ENCODE measurements around the gene CCSER2.
"Not testable (repeated sequence)": the region's sequence is repeated elsewhere in the genome, so short reads cannot be mapped to it uniquely, and the experiment has no call there.

The CCSER2 gene

GRCh38 chr10:84312816-84313215 is 15.6 kb upstream of the CCSER2 start:
- no peak for DNase-seq

GRCh38 chr10:84314275-84314674 is 14.1 kb upstream of the CCSER2 start:
- no peak for DNase-seq

- DNase-seq: no peak
These were observed 11.2 kb upstream of the CCSER2 start for GRCh38 chr10:84317174-84317573.

GRCh38 chr10:84321902-84322301 is 6.5 kb upstream of the CCSER2 start:
- no peak for DNase-seq

GRCh38 chr10:84323566-84323965 is 4.8 kb upstream of the CCSER2 start:
- DNase-seq: not testable (repeated sequence)

GRCh38 chr10:84326995-84327394 is 1.4 kb upstream of the CCSER2 start:
- not testable (repeated sequence) for DNase-seq

- peak; percentile 37 for DNase-seq
These were observed 815 bp downstream of the CCSER2 start for GRCh38 chr10:84329196-84329611.

GRCh38 chr10:84329986-84330651 is 1.7 kb downstream of the CCSER2 start:
- DNase-seq: no peak

GRCh38 chr10:84331091-84331490 is 2.7 kb downstream of the CCSER2 start:
- peak; percentile 29 for DNase-seq

GRCh38 chr10:84333864-84334451 is 5.6 kb downstream of the CCSER2 start:
- DNase-seq: no peak

GRCh38 chr10:84334811-84335210 is 6.4 kb downstream of the CCSER2 start:
- DNase-seq: no peak

GRCh38 chr10:84335516-84335915 is 7.1 kb downstream of the CCSER2 start:
- no peak for DNase-seq

- no peak for DNase-seq
These were observed 8.2 kb downstream of the CCSER2 start for GRCh38 chr10:84336406-84337090.

GRCh38 chr10:84337199-84337598 is 8.8 kb downstream of the CCSER2 start:
- DNase-seq: no peak

- DNase-seq: no peak
These were observed 10.6 kb downstream of the CCSER2 start for GRCh38 chr10:84339025-84339424.

GRCh38 chr10:84340187-84340586 is 11.8 kb downstream of the CCSER2 start:
- peak; percentile 48 for DNase-seq

GRCh38 chr10:84340632-84341537 is 12.5 kb downstream of the CCSER2 start:
- DNase-seq: no peak

GRCh38 chr10:84341538-84341856 is 13.1 kb downstream of the CCSER2 start:
- DNase-seq: no peak

- DNase-seq: no peak
These were observed 13.6 kb downstream of the CCSER2 start for GRCh38 chr10:84341983-84342382.

GRCh38 chr10:84342584-84342983 is 14.2 kb downstream of the CCSER2 start:
- DNase-seq: no peak

GRCh38 chr10:84343831-84344230 is 15.4 kb downstream of the CCSER2 start:
- no peak for DNase-seq

- no peak for DNase-seq
These were observed 16.1 kb downstream of the CCSER2 start for GRCh38 chr10:84344526-84344925.

GRCh38 chr10:84347575-84348002 is 19.2 kb downstream of the CCSER2 start:
- DNase-seq: not testable (repeated sequence)
